Muscle layer of colon (tissue), 2 donors: ENCODE data around the gene ZC3H12D.
"Not testable (repeated sequence)": the region's sequence is repeated elsewhere in the genome, so short reads cannot be mapped to it uniquely, and the experiment has no call there.

Experiments used
- H3K27ac ChIP-seq: one replicate; pipeline ENCODE4 v1.7.0; 2013; ENCODE audit warnings: low read depth, mild to moderate bottlenecking, low read length, moderate library complexity
- H3K27me3 ChIP-seq, 2 donors: one replicate each; pipeline ENCODE4 v1.7.0; 2013; ENCODE audit warnings: low read length in 2 of 2, mild to moderate bottlenecking in 2 of 2; ENCODE audit not compliant: insufficient read depth in 2 of 2, control insufficient read depth in 1 of 2
- H3K36me3 ChIP-seq: one replicate; pipeline ENCODE4 v1.7.0; 2013; ENCODE audit warnings: mild to moderate bottlenecking, low read length; ENCODE audit not compliant: insufficient read depth
- H3K4me1 ChIP-seq: one replicate; pipeline ENCODE4 v1.7.0; 2013; ENCODE audit warnings: mild to moderate bottlenecking, low read length; ENCODE audit not compliant: insufficient read depth
- H3K4me3 ChIP-seq, 2 donors: one replicate each; pipeline ENCODE4 v1.7.0; 2013; ENCODE audit warnings: low read length in 2 of 2, low read depth in 1 of 2, mild to moderate bottlenecking in 1 of 2, moderate library complexity in 1 of 2
- H3K9ac ChIP-seq: one replicate; pipeline ENCODE4 v1.7.0; 2013; ENCODE audit warnings: low read length
- H3K9me3 ChIP-seq: one replicate; pipeline ENCODE4 v1.7.0; 2013; ENCODE audit warnings: mild to moderate bottlenecking, low read length
- donor health status: abdominal sarcoma.
- donor health status: Adenocarcinoma of cecum.

The ZC3H12D gene

GRCh38 chr6:149470948-149471347, 13.9 kb downstream of the ZC3H12D start:
- Histone ChIP-seq H3K9ac (no peak overlapping the region), H3K9me3 (no peaks in the 10 kb centered on the region), H3K27me3 (no peaks in the 10 kb centered on the region), H3K4me3 (no peak overlapping the region), H3K4me1 (no peaks in the 10 kb centered on the region), H3K27ac (no peak overlapping the region), H3K36me3 (no peaks in the 10 kb centered on the region)

DNA sequence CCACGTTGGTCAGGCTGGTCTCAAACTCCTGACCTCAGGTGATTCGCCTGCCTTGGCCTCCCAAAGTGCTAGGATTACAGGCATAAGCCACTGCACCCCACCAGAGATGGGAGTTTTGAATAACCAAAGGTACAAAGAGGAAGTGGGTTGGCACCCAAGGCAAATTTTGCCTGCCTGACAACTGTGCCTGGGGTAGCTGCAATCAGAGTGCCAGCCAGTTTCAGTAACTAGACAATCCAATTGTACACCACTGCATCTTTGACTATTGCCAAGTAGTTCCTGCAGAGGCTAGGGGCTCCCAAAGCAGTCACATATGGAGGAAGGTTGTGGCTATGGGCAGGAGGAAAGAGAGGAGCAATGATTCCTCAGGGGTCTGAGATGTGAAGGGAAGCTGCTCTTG, 16.6 kb downstream of the ZC3H12D start:
- Histone ChIP-seq H3K27ac (no peak overlapping the region), H3K4me3 (no peak overlapping the region), H3K9me3 (no peaks in the 10 kb centered on the region), H3K36me3 (no peaks in the 10 kb centered on the region), H3K9ac (no peak overlapping the region), H3K4me1 (peaks cover 6% of the 10 kb centered on the region), H3K27me3 (no peaks in the 10 kb centered on the region)

DNA sequence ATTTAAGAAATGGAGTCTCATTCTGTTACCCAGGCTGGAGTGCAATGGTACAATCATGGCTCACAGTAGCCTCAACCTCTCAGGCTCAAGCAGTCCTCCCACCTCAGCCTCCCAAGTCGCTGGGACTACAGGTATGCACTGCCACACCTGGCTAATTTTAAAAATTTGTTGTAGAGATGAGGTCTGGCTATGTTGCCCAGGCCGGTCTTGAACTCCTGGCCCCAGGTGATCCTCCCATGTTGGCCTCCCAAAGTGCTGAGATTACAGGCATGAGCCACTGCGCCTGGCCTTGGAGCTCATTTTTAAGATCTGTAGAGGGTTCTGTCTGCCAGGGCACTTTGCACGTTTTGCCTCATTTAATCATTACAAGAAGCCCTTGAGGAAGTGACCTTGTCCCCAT, 17.5 kb downstream of the ZC3H12D start:
- no peak overlapping the region for H3K9ac ChIP-seq
- no peaks in the 10 kb centered on the region for H3K36me3 ChIP-seq
- no peak overlapping the region for H3K4me3 ChIP-seq
- no peaks in the 10 kb centered on the region for H3K9me3 ChIP-seq
- H3K27ac ChIP-seq = no peak overlapping the region
- peaks cover 6% of the 10 kb centered on the region for H3K4me1 ChIP-seq
- no peaks in the 10 kb centered on the region for H3K27me3 ChIP-seq

DNA sequence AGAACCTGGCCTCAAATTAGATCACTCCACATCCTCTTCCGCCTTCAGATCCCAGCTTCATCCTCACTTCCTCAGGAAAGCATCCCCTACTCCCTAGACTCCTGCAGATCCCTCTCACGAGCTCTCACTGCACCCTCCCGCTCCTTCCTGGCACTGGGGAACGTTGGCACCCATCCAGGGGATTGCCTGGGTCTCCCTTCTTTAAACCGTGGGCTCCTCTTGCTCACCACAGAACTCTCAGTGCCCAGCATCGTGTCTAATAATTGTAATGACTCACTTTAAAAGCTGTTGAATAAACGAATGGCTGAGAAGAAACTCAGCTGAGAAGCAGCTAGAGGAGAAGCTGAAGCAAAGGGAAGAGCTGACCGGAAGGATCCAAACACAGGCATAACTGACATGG, 20.4 kb downstream of the ZC3H12D start:
- Histone ChIP-seq H3K27ac (no peak overlapping the region), H3K4me3 (no peak overlapping the region), H3K4me1 (peaks cover 6% of the 10 kb centered on the region), H3K27me3 (no peaks in the 10 kb centered on the region), H3K9me3 (no peaks in the 10 kb centered on the region), H3K36me3 (no peaks in the 10 kb centered on the region), H3K9ac (no peak overlapping the region)

DNA sequence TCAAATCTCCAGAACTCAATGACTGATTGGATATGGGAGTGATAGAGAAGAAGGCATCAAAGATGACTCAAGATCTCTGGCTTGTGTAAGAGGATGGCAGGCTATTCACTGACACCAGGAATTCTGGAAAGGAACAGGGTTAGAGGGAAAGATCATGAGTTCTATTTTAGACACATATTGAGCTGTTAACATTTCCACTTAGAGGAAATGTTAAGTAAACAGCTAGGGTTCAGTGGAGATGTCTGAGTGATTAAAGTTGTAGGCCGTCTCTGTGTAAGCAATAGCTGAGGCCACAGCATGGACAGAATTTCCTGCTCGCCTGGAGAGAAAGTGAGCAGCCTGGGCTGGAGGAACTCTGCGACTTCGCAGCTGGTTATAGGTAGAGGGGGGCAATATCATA, 21.0 kb downstream of the ZC3H12D start:
- Histone ChIP-seq H3K9ac (no peak overlapping the region), H3K4me3 (no peak overlapping the region), H3K36me3 (no peaks in the 10 kb centered on the region), H3K27me3 (no peaks in the 10 kb centered on the region), H3K27ac (no peak overlapping the region), H3K4me1 (peaks cover 6% of the 10 kb centered on the region), H3K9me3 (no peaks in the 10 kb centered on the region)

- H3K4me3 ChIP-seq, H3K9ac ChIP-seq, H3K27me3 ChIP-seq, H3K27ac ChIP-seq, H3K36me3 ChIP-seq, H3K9me3 ChIP-seq, H3K4me1 ChIP-seq: not testable (repeated sequence)
Observed at GRCh38 chr6:149462712-149463111, 22.1 kb downstream of the ZC3H12D start.

DNA sequence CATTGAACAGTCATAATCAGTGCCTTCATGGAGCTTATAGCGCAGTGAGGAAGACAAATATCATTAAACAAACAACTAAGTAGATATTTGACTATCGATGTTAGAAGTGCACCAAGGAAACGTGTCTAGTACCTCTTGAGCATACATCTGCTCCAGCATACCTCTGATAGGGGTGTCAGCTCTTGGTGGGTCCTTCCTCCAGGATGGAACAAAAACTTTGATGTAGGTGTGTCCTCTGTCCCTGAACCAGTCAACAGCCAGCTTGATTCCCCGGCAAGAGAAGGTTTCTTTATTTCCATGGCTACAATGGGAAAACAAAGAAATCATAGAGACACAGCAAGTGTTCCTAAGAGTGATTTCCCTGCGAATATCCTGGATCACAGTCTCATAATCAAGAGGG, 23.1 kb downstream of the ZC3H12D start:
- Histone ChIP-seq H3K9ac (no peak overlapping the region), H3K4me1 (peaks cover 11% of the 10 kb centered on the region), H3K9me3 (no peaks in the 10 kb centered on the region), H3K27me3 (no peaks in the 10 kb centered on the region), H3K27ac (no peak overlapping the region), H3K36me3 (no peaks in the 10 kb centered on the region), H3K4me3 (no peak overlapping the region)

DNA sequence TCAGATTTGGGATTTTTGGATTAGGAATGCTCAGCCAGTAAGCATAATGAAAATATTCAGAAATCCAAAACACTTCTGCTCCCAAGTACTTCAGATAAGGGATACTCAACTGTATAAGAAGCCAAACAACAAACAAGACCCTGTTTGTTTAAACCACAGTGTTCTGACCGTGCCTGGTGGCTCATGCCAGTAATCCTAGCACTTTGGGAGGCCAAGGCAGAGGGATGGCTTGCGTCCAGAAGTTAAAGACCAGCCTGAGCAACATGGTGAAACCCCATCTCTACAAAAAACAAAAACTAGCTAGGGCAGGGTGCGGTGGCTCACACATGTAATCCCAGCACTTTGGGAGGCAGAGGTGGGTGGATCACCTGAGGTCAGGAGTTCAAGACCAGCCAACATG, 24.6 kb downstream of the ZC3H12D start:
- H3K9ac ChIP-seq, H3K9me3 ChIP-seq, H3K36me3 ChIP-seq, H3K27me3 ChIP-seq, H3K4me3 ChIP-seq, H3K27ac ChIP-seq: not testable (repeated sequence)
- peaks cover 14% of the 10 kb centered on the region for H3K4me1 ChIP-seq

DNA sequence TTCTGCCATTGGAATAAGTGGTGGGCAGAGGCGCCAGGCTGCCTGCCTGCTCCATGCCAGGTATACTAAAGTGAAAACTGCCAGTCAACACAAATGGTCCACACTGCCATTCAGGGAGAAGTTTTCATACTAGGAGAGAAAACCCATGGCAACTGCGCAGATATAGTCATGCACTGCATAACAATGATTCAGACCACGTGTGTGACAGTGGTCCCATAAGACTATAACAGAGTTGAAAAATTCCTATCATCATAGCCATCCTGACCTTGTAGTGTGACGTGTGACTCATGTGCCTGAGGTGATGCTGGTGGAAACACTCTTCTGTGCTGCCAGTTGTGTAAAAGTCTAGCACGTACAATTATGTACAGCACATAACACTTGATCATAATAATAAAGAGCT, 25.1 kb downstream of the ZC3H12D start:
- H3K9me3 ChIP-seq = no peaks in the 10 kb centered on the region
- no peak overlapping the region for H3K9ac ChIP-seq
- no peak overlapping the region for H3K4me3 ChIP-seq
- peaks cover 19% of the 10 kb centered on the region for H3K4me1 ChIP-seq
- H3K36me3 ChIP-seq = no peaks in the 10 kb centered on the region
- no peaks in the 10 kb centered on the region for H3K27me3 ChIP-seq
- no peak overlapping the region for H3K27ac ChIP-seq

- H3K9me3 ChIP-seq = no peaks in the 10 kb centered on the region
- no peaks in the 10 kb centered on the region for H3K27me3 ChIP-seq
- no peak overlapping the region for H3K27ac ChIP-seq
- no peaks in the 10 kb centered on the region for H3K36me3 ChIP-seq
- no peak overlapping the region for H3K9ac ChIP-seq
- H3K4me1 ChIP-seq = peaks cover 22% of the 10 kb centered on the region
- no peak overlapping the region for H3K4me3 ChIP-seq
Observed at GRCh38 chr6:149458806-149459205, 26.0 kb downstream of the ZC3H12D start.

- H3K27me3 ChIP-seq = no peaks in the 10 kb centered on the region
- H3K36me3 ChIP-seq = no peaks in the 10 kb centered on the region
- H3K9ac ChIP-seq = no peak overlapping the region
- no peak overlapping the region for H3K4me3 ChIP-seq
- no peak overlapping the region for H3K27ac ChIP-seq
- H3K9me3 ChIP-seq = no peaks in the 10 kb centered on the region
- H3K4me1 ChIP-seq = peaks cover 28% of the 10 kb centered on the region
Observed at GRCh38 chr6:149458196-149458595, 26.6 kb downstream of the ZC3H12D start.

GRCh38 chr6:149457316-149457884, 27.4 kb downstream of the ZC3H12D start:
- H3K36me3 ChIP-seq = no peaks in the 10 kb centered on the region
- no peaks in the 10 kb centered on the region for H3K9me3 ChIP-seq
- H3K4me1 ChIP-seq = peaks cover 28% of the 10 kb centered on the region
- no peak overlapping the region for H3K4me3 ChIP-seq
- peak overlapping the region; percentile 14 for H3K27ac ChIP-seq
- no peaks in the 10 kb centered on the region for H3K27me3 ChIP-seq
- no peak overlapping the region for H3K9ac ChIP-seq
